GM23338 (cell line): ENCODE measurements around the gene FBXO39.

ENCODE experiments used
- CTCF ChIP-seq, 2 experiments: fragments of 200-600 bp in 1 of 2; sonication (generic) in 1 of 2; conservative IDR thresholded peaks; 2 replicates each; pipeline versions ENCODE4 v1.5.1 to v1.6.1; 2016 to 2017; ENCODE audit warnings: antibody characterized with exemption in 2 of 2, low read depth in 2 of 2, mild to moderate bottlenecking in 2 of 2, moderate library complexity in 1 of 2
- EZH2 ChIP-seq: fragments of 200-600 bp; sonication (generic); IDR thresholded peaks from one replicate; pipeline ENCODE4 v1.8.0; 2017; ENCODE audit warnings: antibody characterized with exemption, mild to moderate bottlenecking, low read depth; ENCODE audit not compliant: unreplicated experiment
- EZH2phosphoT487 ChIP-seq: fragments of 200-600 bp; sonication (generic); IDR thresholded peaks from one replicate; pipeline ENCODE4 v1.8.1; 2018; ENCODE audit warnings: antibody characterized with exemption; ENCODE audit not compliant: unreplicated experiment
- JUNB ChIP-seq: IDR thresholded peaks from one replicate; pipeline ENCODE4 v1.6.1; 2016; ENCODE audit warnings: antibody characterized with exemption; ENCODE audit not compliant: unreplicated experiment
- NANOG ChIP-seq: IDR thresholded peaks from 2 replicates; pipeline ENCODE4 v1.6.1; 2016; ENCODE audit warnings: antibody characterized with exemption, borderline replicate concordance
- POLR2AphosphoS5 ChIP-seq: IDR thresholded peaks from 2 replicates; pipeline ENCODE4 v1.6.1; 2016; ENCODE audit warnings: antibody characterized with exemption, low read depth
- REST ChIP-seq: IDR thresholded peaks from one replicate; pipeline ENCODE4 v1.6.1; 2018; ENCODE audit warnings: antibody characterized with exemption; ENCODE audit not compliant: unreplicated experiment
- ZNF331 ChIP-seq: fragments of 250-450 bp; sonication (Bioruptor Pico); IDR thresholded peaks from 2 replicates; pipeline ENCODE4 v1.5.0; 2020; ENCODE audit warnings: low read depth, mild to moderate bottlenecking, moderate library complexity

GRCh38 chr17:6780886-6781285, 4.9 kb downstream of the FBXO39 start:
- TF ChIP-seq CTCF (conservative IDR thresholded peaks at IDR 0.05; ENCODE audit: low read depth in 2 of 2) (no peak), REST (no peak), EZH2 (no peak), POLR2AphosphoS5 (no peak), JUNB (no peak), NANOG (no peak), EZH2phosphoT487 (no peak), ZNF331 (CRISPR knock-in tag) (no peak)
